IMR-90 (cell line): ENCODE data around the gene ZSCAN18. TPM values are rescaled to one million over a fixed set of nuclear protein-coding genes. Genes with fewer than 3 reads are reported as not detected.

Experiments
- ATAC-seq: fragments of 200-7000 bp; cut with Tn5 transposase; 2 replicates; pipeline ENCODE4 v1.9.1; 2020; ENCODE audit warnings: low read depth, mild to moderate bottlenecking, moderate library complexity
- BruUV-seq: library from RNA; stranded (reverse); fragments of 400-500 nt; replicated peaks from 2 replicates; lab custom pipeline; 2021; lab: Mats Ljungman, UMichigan
- CTCF ChIA-PET: fragments of 300-600 bp; formaldehyde crosslinking; extraction: SDS; loops from one replicate; lab custom pipeline; 2021; ENCODE audit warnings: antibody characterized with exemption; lab: Yijun Ruan, JAX
- POLR2A ChIA-PET: fragments of 300-600 bp; sonication (Branson Sonifier 250); formaldehyde crosslinking; loops from one replicate; lab custom pipeline; 2022; ENCODE audit warnings: antibody characterized with exemption; ENCODE audit not compliant: unreplicated experiment; lab: Charles Lee
- DNase-seq: peaks from one replicate; pipeline ENCODE4 v3.0.0; 2013
- H2AFZ ChIP-seq: replicated peaks from 2 replicates; pipeline ENCODE3; 2013; ENCODE audit warnings: low read length, mild to moderate bottlenecking; ENCODE audit not compliant: poor library complexity
- H2AK5ac ChIP-seq: 2 replicates; pipeline ENCODE4 v1.6.1; 2013; ENCODE audit warnings: low read depth, low read length, inconsistent platforms
- H2AK9ac ChIP-seq: replicated peaks from 2 replicates; pipeline ENCODE3; 2013; ENCODE audit warnings: mild to moderate bottlenecking, low read depth, low read length, moderate library complexity; ENCODE audit not compliant: poor library complexity
- H2BK120ac ChIP-seq: 2 replicates; pipeline ENCODE4 v1.6.1; 2013; ENCODE audit warnings: low read depth, low read length, inconsistent platforms
- H2BK15ac ChIP-seq: 3 replicates; pipeline ENCODE4 v1.6.1; 2013; ENCODE audit warnings: low read depth, low read length, inconsistent platforms
- H2BK20ac ChIP-seq: 2 replicates; pipeline ENCODE4 v1.6.1; 2013; ENCODE audit warnings: low read depth, mild to moderate bottlenecking, inconsistent platforms, low read length, moderate library complexity
- H2BK5ac ChIP-seq: 2 replicates; pipeline ENCODE4 v1.6.1; 2013; ENCODE audit warnings: mild to moderate bottlenecking, low read depth, low read length, inconsistent platforms; ENCODE audit not compliant: poor library complexity, severe bottlenecking
- H3K14ac ChIP-seq: replicated peaks from 2 replicates; pipeline ENCODE4 v1.6.1; 2013; ENCODE audit warnings: low read depth, low read length, inconsistent platforms
- H3K18ac ChIP-seq: 2 replicates; pipeline ENCODE4 v1.6.1; 2013; ENCODE audit warnings: low read depth, low read length, control low read depth
- H3K23ac ChIP-seq: 2 replicates; pipeline ENCODE4 v1.6.1; 2013; ENCODE audit warnings: low read depth, low read length, inconsistent platforms
- H3K27ac ChIP-seq: 2 replicates; pipeline ENCODE4 v1.5.1; 2013; ENCODE audit warnings: mild to moderate bottlenecking, control low read depth, low read length; ENCODE audit not compliant: insufficient read depth
- H3K27me3 ChIP-seq: 2 replicates; pipeline ENCODE4 v1.6.1; 2013; ENCODE audit warnings: low read length; ENCODE audit not compliant: control insufficient read depth, insufficient read depth
- H3K36me3 ChIP-seq: 2 replicates; pipeline ENCODE4 v1.6.1; 2013; ENCODE audit warnings: low read length, mixed read lengths; ENCODE audit not compliant: control insufficient read depth, insufficient read depth
- H3K4ac ChIP-seq: 2 replicates; pipeline ENCODE4 v1.6.1; 2013; ENCODE audit warnings: low read depth, low read length, inconsistent platforms
- H3K4me1 ChIP-seq: 2 replicates; pipeline ENCODE4 v1.6.1; 2013; ENCODE audit warnings: low read length, mixed read lengths; ENCODE audit not compliant: control insufficient read depth, insufficient read depth
- H3K4me2 ChIP-seq: 2 replicates; pipeline ENCODE4 v1.6.1; 2013; ENCODE audit warnings: low read depth, mild to moderate bottlenecking, control low read depth, low read length, moderate library complexity
- H3K4me3 ChIP-seq: 2 replicates; pipeline ENCODE4 v1.5.1; 2013; ENCODE audit warnings: low read depth, mild to moderate bottlenecking, control low read depth, low read length, moderate library complexity; ENCODE audit not compliant: insufficient read depth
- H3K56ac ChIP-seq: 2 replicates; pipeline ENCODE4 v1.6.1; 2013; ENCODE audit warnings: low read length, inconsistent platforms; ENCODE audit not compliant: insufficient read depth; ENCODE audit errors: extremely low read depth
- H3K79me1 ChIP-seq, 2 experiments: 2 replicates each; pipeline ENCODE4 v1.6.1; 2013; ENCODE audit warnings: low read length in 2 of 2, inconsistent platforms in 1 of 2, low read depth in 1 of 2
- H3K9ac ChIP-seq: 2 replicates; pipeline ENCODE4 v1.6.1; 2013; ENCODE audit warnings: low read depth, low read length, control low read depth
- H3K9me1 ChIP-seq: 2 replicates; pipeline ENCODE4 v1.6.1; 2013; ENCODE audit warnings: low read length, inconsistent platforms; ENCODE audit not compliant: insufficient read depth
- H3K9me3 ChIP-seq: 2 replicates; pipeline ENCODE4 v1.6.1; 2013; ENCODE audit warnings: low read length; ENCODE audit not compliant: control insufficient read depth, insufficient read depth
- H4K20me1 ChIP-seq: 2 replicates; pipeline ENCODE4 v1.6.1; 2013; ENCODE audit warnings: low read length, inconsistent platforms; ENCODE audit not compliant: insufficient read depth
- H4K5ac ChIP-seq: 2 replicates; pipeline ENCODE4 v1.6.1; 2013; ENCODE audit warnings: mild to moderate bottlenecking, low read depth, low read length, control low read depth
- H4K8ac ChIP-seq, 2 experiments: 2 replicates each; pipeline ENCODE4 v1.6.1; 2013; ENCODE audit warnings: low read depth in 2 of 2, low read length in 2 of 2, control low read depth in 1 of 2, inconsistent platforms in 1 of 2
- H4K91ac ChIP-seq: 2 replicates; pipeline ENCODE4 v1.6.1; 2013; ENCODE audit warnings: low read depth, low read length, inconsistent platforms; ENCODE audit not compliant: insufficient read depth
- CEBPB ChIP-seq: IDR thresholded peaks from 2 replicates; pipeline ENCODE4 v1.6.1; 2012; ENCODE audit warnings: low read depth, low read length, improper control_type of control experiment
- ELK1 ChIP-seq: fragments of 150-350 bp; IDR thresholded peaks from 2 replicates; pipeline ENCODE4 v1.6.1; 2016; ENCODE audit warnings: low read depth, mild to moderate bottlenecking, low read length, moderate library complexity, borderline replicate concordance
- MAFK ChIP-seq: IDR thresholded peaks from 2 replicates; pipeline ENCODE4 v1.6.1; 2012; ENCODE audit warnings: low read depth, low read length, improper control_type of control experiment
- RAD21 ChIP-seq: IDR thresholded peaks from 2 replicates; pipeline ENCODE4 v1.6.1; 2012; ENCODE audit warnings: low read length, improper control_type of control experiment
- RCOR1 ChIP-seq: IDR thresholded peaks from 2 replicates; pipeline ENCODE4 v1.6.1; 2012; ENCODE audit warnings: mild to moderate bottlenecking, low read length, improper control_type of control experiment; ENCODE audit not compliant: insufficient replicate concordance
- SMC3 ChIP-seq: fragments of 150-350 bp; IDR thresholded peaks from 2 replicates; pipeline ENCODE4 v1.6.1; 2016; ENCODE audit warnings: low read depth, mild to moderate bottlenecking, antibody characterized with exemption, low read length, moderate library complexity
- USF2 ChIP-seq: fragments of 150-350 bp; IDR thresholded peaks from 2 replicates; pipeline ENCODE4 v1.6.1; 2017; ENCODE audit warnings: mild to moderate bottlenecking, antibody characterized with exemption, low read length, low read depth
- WGBS, 2 experiments: methylation state at CpG; one replicate each; pipeline versions ENCODE4 v1.1.5 to v1.1.7; 2013; ENCODE audit warnings: missing lambda C conversion rate in 2 of 2; ENCODE audit not compliant: insufficient read length in 1 of 2; ENCODE audit errors: extremely low coverage in 2 of 2; 5-methylcytosine and 5-hydroxymethylcytosine counted together
- dilution Hi-C: fragments of 300-500 bp; cut with HindIII; formaldehyde crosslinking; loops from one replicate; pipeline ENCODE4 v1.14.3; 2018; ENCODE audit warnings: low sequenced_read_pairs; ENCODE audit not compliant: unreplicated experiment
- in situ Hi-C: fragments of 300-500 bp; cut with MboI; formaldehyde crosslinking; loops from 3 replicates; pipeline ENCODE4 v1.14.3; 2019; ENCODE audit warnings: low sequenced_read_pairs, inconsistent platforms, mixed read lengths
- intact Hi-C: fragments of 100-400 bp; cut with micrococcal nuclease; formaldehyde crosslinking; loops from 2 replicates; pipeline ENCODE4 v1.10.0; 2022
- polyA plus RNA-seq, 3 experiments: library from polyadenylated mRNA; depleted of rRNA; stranded (reverse); fragments of >200 nt; gene quantifications; 2 replicates each; pipeline ENCODE4 v1.2.3, GENCODE V29; 2012; ENCODE audit warnings: low replicate concordance in 1 of 3
- total RNA-seq: library from RNA; depleted of rRNA; stranded (reverse); fragments of >200 nt; gene quantifications from 2 replicates; pipeline ENCODE4 v1.2.3, GENCODE V29; 2012

ZSCAN18 gene
- total and polyA plus RNA-seq, 2 of the 4 experiments (the other 2 are of a cell fraction) = 3.0 to 8.2 TPM

GRCh38 chr19:58095328-58095727, 2.7 kb downstream of the ZSCAN18 start:
- no peak overlapping the region for H3K4me3 ChIP-seq
- no peak overlapping the region for H3K56ac ChIP-seq
- no peak overlapping the region for H4K8ac ChIP-seq
- no peak overlapping the region for H3K18ac ChIP-seq
- no peaks in the 10 kb centered on the region for H3K9me1 ChIP-seq
- TF ChIP-seq CEBPB (no peak), RCOR1 (no peak), MAFK (no peak), ELK1 (no peak), USF2 (no peak), SMC3 (no peak), RAD21 (no peak)
- H3K4ac ChIP-seq = no peak overlapping the region
- intact Hi-C loops (no loop called here), in situ Hi-C loops (no loop called here), dilution Hi-C loops (no loop called here)
- H3K14ac ChIP-seq = no peak overlapping the region
- peaks cover 56% of the 10 kb centered on the region for H3K9me3 ChIP-seq
- H3K27ac ChIP-seq = no peak overlapping the region
- H2AK5ac ChIP-seq = no peak overlapping the region
- no peak overlapping the region for H2BK120ac ChIP-seq
- no peaks in the 10 kb centered on the region for H4K20me1 ChIP-seq
- ChIA-PET CTCF (no interaction called here), POLR2A (no interaction called here)
- H2AK9ac ChIP-seq = no peak overlapping the region
- WGBS, 2 experiments = no CpG with 5 or more reads among the region's 10 CpGs
- H4K5ac ChIP-seq = no peak overlapping the region
- H3K23ac ChIP-seq = no peak overlapping the region
- DNase-seq (no peak), ATAC-seq (no peak)
- no peak overlapping the region for H2BK20ac ChIP-seq
- no peak overlapping the region for H2AFZ ChIP-seq
- H4K91ac ChIP-seq = no peak overlapping the region
- no peaks in the 10 kb centered on the region for H3K79me1 ChIP-seq
- H3K36me3 ChIP-seq = peaks cover 7% of the 10 kb centered on the region
- no peaks in the 10 kb centered on the region for H3K27me3 ChIP-seq
- H2BK15ac ChIP-seq = no peak overlapping the region
- H3K4me2 ChIP-seq = no peak overlapping the region
- no peak overlapping the region for H3K9ac ChIP-seq
- H2BK5ac ChIP-seq = no peak overlapping the region
- no peaks in the 10 kb centered on the region for H3K4me1 ChIP-seq
- BruUV-seq = no TSS peak
